Liver (tissue), 3 donors: Measurements from ENCODE around the gene ITGBL1.

Source experiments
- CTCF ChIP-seq: fragments of 150-350 bp; IDR thresholded peaks from 2 replicates; pipeline ENCODE4 v1.5.1; 2017; ENCODE audit warnings: improper control_type of control experiment, low read depth, low read length; ENCODE audit not compliant: missing input control
- REST ChIP-seq: IDR thresholded peaks from 2 replicates; pipeline ENCODE4 v1.6.1; 2016; ENCODE audit warnings: antibody characterized with exemption, mild to moderate bottlenecking
- TAF1 ChIP-seq: conservative IDR thresholded peaks from 2 replicates; pipeline ENCODE4 v1.6.1; 2016; ENCODE audit warnings: antibody characterized with exemption, mild to moderate bottlenecking
- YY1 ChIP-seq: IDR thresholded peaks from 2 replicates; pipeline ENCODE4 v1.6.1; 2016; ENCODE audit warnings: antibody characterized with exemption, mild to moderate bottlenecking
- TF ChIP-seq, protein P1 (sequence below): IDR thresholded peaks from 2 replicates; pipeline ENCODE4 v1.6.1; 2016; ENCODE audit warnings: antibody characterized with exemption
- donor health status: healthy.
- donor health status: healthy.

DNA sequence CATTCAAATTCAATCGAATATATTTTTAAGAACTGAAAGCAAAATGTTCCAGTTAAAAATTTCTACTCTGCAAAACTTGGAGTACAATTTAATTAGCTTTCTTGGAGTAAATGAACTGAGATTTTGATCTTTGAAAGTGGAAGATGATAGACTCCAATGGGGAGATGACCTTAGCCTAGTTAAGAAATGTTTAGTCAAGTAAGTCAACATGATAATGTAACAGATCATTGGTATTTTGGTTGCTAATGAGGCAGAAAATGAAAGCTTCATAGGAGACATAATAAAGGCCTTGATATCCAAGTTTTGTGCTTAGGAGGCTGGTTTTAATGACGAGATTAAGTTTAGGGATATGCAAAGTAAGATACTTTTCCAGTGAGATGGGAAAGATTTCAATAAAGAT lies 181.7 kb downstream of the ITGBL1 start:
- TF ChIP-seq YY1 (peak; percentile 25), CTCF (no peak), TAF1 (no peak), REST (no peak)
- TF ChIP-seq, protein P1, sequence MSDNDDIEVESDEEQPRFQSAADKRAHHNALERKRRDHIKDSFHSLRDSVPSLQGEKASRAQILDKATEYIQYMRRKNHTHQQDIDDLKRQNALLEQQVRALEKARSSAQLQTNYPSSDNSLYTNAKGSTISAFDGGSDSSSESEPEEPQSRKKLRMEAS = no peak
